Spinal cord (tissue), 10 donors: ENCODE measurements around the gene PTPA. TPM values are rescaled to one million over a fixed set of nuclear protein-coding genes. Genes with fewer than 3 reads are reported as not detected.

ENCODE experiments used
- DNase-seq, 6 donors: peaks; one replicate each; pipeline versions ENCODE4 v3.0.0 to v3.0.0-alpha.2; 2013 to 2015; ENCODE audit warnings: low spot score in 6 of 6, low read depth in 4 of 6
- H3K27ac ChIP-seq: one replicate; pipeline ENCODE4 v1.5.1; 2013; ENCODE audit warnings: low read depth, low read length, control low read depth
- H3K27me3 ChIP-seq: one replicate; pipeline ENCODE4 v1.6.1; 2013; ENCODE audit warnings: low read length; ENCODE audit not compliant: control insufficient read depth, insufficient read depth
- H3K36me3 ChIP-seq: one replicate; pipeline ENCODE4 v1.6.1; 2013; ENCODE audit warnings: low read length; ENCODE audit not compliant: control insufficient read depth, insufficient read depth
- H3K4me1 ChIP-seq: one replicate; pipeline ENCODE4 v1.6.1; 2013; ENCODE audit warnings: low read length; ENCODE audit not compliant: control insufficient read depth, insufficient read depth
- H3K4me3 ChIP-seq: one replicate; pipeline ENCODE4 v1.5.1; 2013; ENCODE audit warnings: low read depth, low read length, control low read depth
- H3K9me3 ChIP-seq: one replicate; pipeline ENCODE4 v1.6.1; 2013; ENCODE audit warnings: low read length; ENCODE audit not compliant: control insufficient read depth, insufficient read depth
- WGBS: methylation state at CpG from one replicate; pipeline ENCODE4 v1.1.5; 2013; ENCODE audit warnings: missing lambda C conversion rate; ENCODE audit not compliant: insufficient coverage; 5-methylcytosine and 5-hydroxymethylcytosine counted together
- polyA plus RNA-seq, 2 donors: library from polyadenylated mRNA; unstranded; fragments of 120-200 nt; gene quantifications; one replicate each; pipeline ENCODE4 v1.2.1, GENCODE V29; 2013; ENCODE audit not compliant: insufficient read length in 2 of 2
- total RNA-seq, 2 donors: library from RNA; depleted of rRNA in 1 of 2; stranded (reverse); fragments of 120-200 nt in 1 of 2; fragments of >200 nt in 1 of 2; gene quantifications; one replicate each; pipeline versions ENCODE4 v1.2.3 to v1.2.4, GENCODE V29; 2013 to 2014
- donor health status: healthy.

Gene PTPA
- total and polyA plus RNA-seq, 4 donors, result 62.3 to 117 (median 107) TPM

GRCh38 chr9:129178568-129179382 is 67.6 kb downstream of the PTPA start:
- DNase-seq, result no peak
- Histone ChIP-seq H3K4me1 (peaks cover 45% of the 10 kb centered on the region), H3K9me3 (no peaks in the 10 kb centered on the region), H3K27ac (no peak overlapping the region), H3K36me3 (no peaks in the 10 kb centered on the region), H3K27me3 (peaks cover 12% of the 10 kb centered on the region), H3K4me3 (no peak overlapping the region)
- 5% methylated on average over 34 of the region's 45 CpGs for WGBS

- no peaks in the 10 kb centered on the region for H3K9me3 ChIP-seq
- no peak for DNase-seq
- no peaks in the 10 kb centered on the region for H3K36me3 ChIP-seq
- H3K4me1 ChIP-seq, result peaks cover 21% of the 10 kb centered on the region
- H3K4me3 ChIP-seq, result no peak overlapping the region
- H3K27ac ChIP-seq, result no peak overlapping the region
- peaks cover 10% of the 10 kb centered on the region for H3K27me3 ChIP-seq
- WGBS, result 79% methylated on average over 5 of the region's 5 CpGs
Measured at GRCh38 chr9:129181246-129181645, 70.0 kb downstream of the PTPA start.

GRCh38 chr9:129182122-129182521 is 70.9 kb downstream of the PTPA start:
- 83% methylated on average over 4 of the region's 4 CpGs for WGBS
- DNase-seq, result no peak
- no peaks in the 10 kb centered on the region for H3K9me3 ChIP-seq
- H3K27ac ChIP-seq, result no peak overlapping the region
- H3K36me3 ChIP-seq, result no peaks in the 10 kb centered on the region
- H3K4me1 ChIP-seq, result peaks cover 14% of the 10 kb centered on the region
- peaks cover 9% of the 10 kb centered on the region for H3K27me3 ChIP-seq
- no peak overlapping the region for H3K4me3 ChIP-seq

- Histone ChIP-seq H3K27me3 (peaks cover 9% of the 10 kb centered on the region), H3K4me3 (no peak overlapping the region), H3K4me1 (peaks cover 11% of the 10 kb centered on the region), H3K27ac (no peak overlapping the region), H3K9me3 (no peaks in the 10 kb centered on the region), H3K36me3 (no peaks in the 10 kb centered on the region)
- DNase-seq, result no peak
- WGBS, result 59% methylated on average over 14 of the region's 20 CpGs
Measured at GRCh38 chr9:129182625-129183494, 71.6 kb downstream of the PTPA start.

- H3K36me3 ChIP-seq, result no peaks in the 10 kb centered on the region
- no peak overlapping the region for H3K27ac ChIP-seq
- no peak for DNase-seq
- H3K27me3 ChIP-seq, result peaks cover 8% of the 10 kb centered on the region
- no peak overlapping the region for H3K4me3 ChIP-seq
- 67% methylated on average over 2 of the region's 6 CpGs for WGBS
- no peaks in the 10 kb centered on the region for H3K9me3 ChIP-seq
- peaks cover 5% of the 10 kb centered on the region for H3K4me1 ChIP-seq
Measured at GRCh38 chr9:129183495-129184218, 72.4 kb downstream of the PTPA start.

- Histone ChIP-seq H3K27me3 (peaks cover 3% of the 10 kb centered on the region), H3K9me3 (no peaks in the 10 kb centered on the region), H3K27ac (no peak overlapping the region), H3K4me1 (no peaks in the 10 kb centered on the region), H3K36me3 (no peaks in the 10 kb centered on the region), H3K4me3 (no peak overlapping the region)
- DNase-seq, result no peak
- WGBS, result 82% methylated on average over 5 of the region's 7 CpGs
Measured at GRCh38 chr9:129184219-129184524, 73.0 kb downstream of the PTPA start.

GRCh38 chr9:129184596-129185122 is 73.4 kb downstream of the PTPA start:
- Histone ChIP-seq H3K9me3 (no peaks in the 10 kb centered on the region), H3K27ac (no peak overlapping the region), H3K27me3 (no peaks in the 10 kb centered on the region), H3K4me3 (no peak overlapping the region), H3K36me3 (no peaks in the 10 kb centered on the region), H3K4me1 (no peaks in the 10 kb centered on the region)
- 25% methylated on average over 4 of the region's 9 CpGs for WGBS
- DNase-seq, result no peak

- H3K4me1 ChIP-seq, result no peaks in the 10 kb centered on the region
- no peaks in the 10 kb centered on the region for H3K27me3 ChIP-seq
- H3K27ac ChIP-seq, result no peak overlapping the region
- DNase-seq, result no peak
- no peaks in the 10 kb centered on the region for H3K9me3 ChIP-seq
- H3K36me3 ChIP-seq, result no peaks in the 10 kb centered on the region
- whole genome bisulfite sequencing, result 94% methylated on average over 6 of the region's 6 CpGs
- H3K4me3 ChIP-seq, result no peak overlapping the region
Measured at GRCh38 chr9:129185402-129185801, 74.2 kb downstream of the PTPA start.

GRCh38 chr9:129185991-129186390 is 74.8 kb downstream of the PTPA start:
- no peaks in the 10 kb centered on the region for H3K36me3 ChIP-seq
- H3K4me3 ChIP-seq, result no peak overlapping the region
- no peaks in the 10 kb centered on the region for H3K27me3 ChIP-seq
- H3K27ac ChIP-seq, result no peak overlapping the region
- no peak for DNase-seq
- WGBS, result 84% methylated on average over 10 of the region's 10 CpGs
- no peaks in the 10 kb centered on the region for H3K9me3 ChIP-seq
- no peaks in the 10 kb centered on the region for H3K4me1 ChIP-seq
